Measurements from ENCODE around the gene GRIK5.
A peak's percentile ranks its signal among the peaks of the same experiment; 100 is the strongest.

GRIK5 gene

DNA sequence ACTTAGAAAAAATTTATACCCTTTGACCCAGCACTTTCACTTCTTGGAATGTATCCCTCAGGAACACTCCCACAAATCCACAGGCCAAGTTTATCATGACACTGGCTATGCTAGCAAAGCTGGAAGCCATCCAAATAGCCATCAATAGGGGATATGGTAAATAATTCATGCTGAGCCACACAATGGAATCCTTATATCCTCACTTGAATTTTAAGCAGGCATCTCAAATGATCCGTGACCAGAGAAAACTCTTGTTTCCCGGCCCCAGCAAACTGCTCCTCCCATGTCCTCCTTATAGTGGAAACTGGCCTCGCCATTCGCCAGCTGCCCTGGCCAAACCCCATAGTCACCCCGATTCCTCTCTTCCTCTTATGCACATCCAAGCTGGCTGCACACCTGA, 37.6 kb downstream of the GRIK5 start (continued):
- TF ChIP-seq, protein P1, sequence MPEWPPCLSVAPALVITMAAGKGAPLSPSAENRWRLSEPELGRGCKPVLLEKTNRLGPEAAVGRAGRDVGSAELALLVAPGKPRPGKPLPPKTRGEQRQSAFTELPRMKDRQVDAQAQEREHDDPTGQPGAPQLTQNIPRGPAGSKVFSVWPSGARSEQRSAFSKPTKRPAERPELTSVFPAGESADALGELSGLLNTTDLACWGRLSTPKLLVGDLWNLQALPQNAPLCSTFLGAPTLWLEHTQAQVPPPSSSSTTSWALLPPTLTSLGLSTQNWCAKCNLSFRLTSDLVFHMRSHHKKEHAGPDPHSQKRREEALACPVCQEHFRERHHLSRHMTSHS (tag by site-specific recombination; IDR thresholded peaks at IDR 0.05) = peak; percentile 82; the same call in 1 of the 2 replicates
- TF ChIP-seq, protein P2, sequence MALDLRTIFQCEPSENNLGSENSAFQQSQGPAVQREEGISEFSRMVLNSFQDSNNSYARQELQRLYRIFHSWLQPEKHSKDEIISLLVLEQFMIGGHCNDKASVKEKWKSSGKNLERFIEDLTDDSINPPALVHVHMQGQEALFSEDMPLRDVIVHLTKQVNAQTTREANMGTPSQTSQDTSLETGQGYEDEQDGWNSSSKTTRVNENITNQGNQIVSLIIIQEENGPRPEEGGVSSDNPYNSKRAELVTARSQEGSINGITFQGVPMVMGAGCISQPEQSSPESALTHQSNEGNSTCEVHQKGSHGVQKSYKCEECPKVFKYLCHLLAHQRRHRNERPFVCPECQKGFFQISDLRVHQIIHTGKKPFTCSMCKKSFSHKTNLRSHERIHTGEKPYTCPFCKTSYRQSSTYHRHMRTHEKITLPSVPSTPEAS (tag by site-specific recombination; IDR thresholded peaks at IDR 0.05) = peak; percentile 59; the same call in 1 of the 2 replicates
- TF ChIP-seq ZNF19 (tag by site-specific recombination; IDR thresholded peaks at IDR 0.05; ENCODE audit: low read depth) (0 out of 2 replicates have a peak, but pooled peaks have one; percentile 63), KLF16 (tag by site-specific recombination; IDR thresholded peaks at IDR 0.05) (peak; percentile 66), ZNF133 (tag by site-specific recombination; IDR thresholded peaks at IDR 0.05) (no peak), GLIS2 (tag by site-specific recombination; IDR thresholded peaks at IDR 0.05) (peak; percentile 52; the same call in 1 of the 2 replicates), KLF8 (tag by site-specific recombination; IDR thresholded peaks at IDR 0.05) (peak; percentile 92), ZXDB (tag by site-specific recombination; IDR thresholded peaks at IDR 0.05) (peak; percentile 89), ZNF561 (tag by site-specific recombination; IDR thresholded peaks at IDR 0.05; ENCODE audit: borderline replicate concordance) (peak; percentile 92), PRDM1 (tag by site-specific recombination; IDR thresholded peaks at IDR 0.05) (0 out of 2 replicates have a peak, but pooled peaks have one; percentile 16), ZNF747 (tag by site-specific recombination; IDR thresholded peaks at IDR 0.05) (no peak), ZNF768 (tag by site-specific recombination; IDR thresholded peaks at IDR 0.05) (no peak), ZNF157 (tag by site-specific recombination; IDR thresholded peaks at IDR 0.05) (no peak), ZNF274 (IDR thresholded peaks at IDR 0.05; ENCODE audit: low read length) (no peak), ZNF274 (tag by site-specific recombination; IDR thresholded peaks at IDR 0.05; ENCODE audit: borderline replicate concordance) (no peak), ZNF830 (tag by site-specific recombination; IDR thresholded peaks at IDR 0.05; ENCODE audit: low read depth) (no peak), IKZF3 (tag by site-specific recombination; IDR thresholded peaks at IDR 0.05) (peak; percentile 78), ZNF2 (tag by site-specific recombination; IDR thresholded peaks at IDR 0.05) (no peak), ZNF529 (tag by site-specific recombination; IDR thresholded peaks at IDR 0.05; ENCODE audit: insufficient replicate concordance) (no peak), TCF7L2 (IDR thresholded peaks at IDR 0.05; ENCODE audit: borderline replicate concordance, low read depth, low read length) (no peak), BCL11A (tag by site-specific recombination; IDR thresholded peaks at IDR 0.05; ENCODE audit: low read depth) (peak; percentile 95; the same call in 1 of the 2 replicates), ZFP3 (tag by site-specific recombination; IDR thresholded peaks at IDR 0.05; ENCODE audit: low read depth) (no peak; the same call in 1 of the 2 replicates), ZNF501 (tag by site-specific recombination; IDR thresholded peaks at IDR 0.05) (no peak), ZNF23 (tag by site-specific recombination; IDR thresholded peaks at IDR 0.05; ENCODE audit: borderline replicate concordance) (no peak), ZBTB17 (tag by site-specific recombination; IDR thresholded peaks at IDR 0.05) (peak; percentile 89), ZNF169 (tag by site-specific recombination; IDR thresholded peaks at IDR 0.05) (no peak), ZNF629 (tag by site-specific recombination; IDR thresholded peaks at IDR 0.05) (peak; percentile 86)
- TF ChIP-seq, protein P3, sequence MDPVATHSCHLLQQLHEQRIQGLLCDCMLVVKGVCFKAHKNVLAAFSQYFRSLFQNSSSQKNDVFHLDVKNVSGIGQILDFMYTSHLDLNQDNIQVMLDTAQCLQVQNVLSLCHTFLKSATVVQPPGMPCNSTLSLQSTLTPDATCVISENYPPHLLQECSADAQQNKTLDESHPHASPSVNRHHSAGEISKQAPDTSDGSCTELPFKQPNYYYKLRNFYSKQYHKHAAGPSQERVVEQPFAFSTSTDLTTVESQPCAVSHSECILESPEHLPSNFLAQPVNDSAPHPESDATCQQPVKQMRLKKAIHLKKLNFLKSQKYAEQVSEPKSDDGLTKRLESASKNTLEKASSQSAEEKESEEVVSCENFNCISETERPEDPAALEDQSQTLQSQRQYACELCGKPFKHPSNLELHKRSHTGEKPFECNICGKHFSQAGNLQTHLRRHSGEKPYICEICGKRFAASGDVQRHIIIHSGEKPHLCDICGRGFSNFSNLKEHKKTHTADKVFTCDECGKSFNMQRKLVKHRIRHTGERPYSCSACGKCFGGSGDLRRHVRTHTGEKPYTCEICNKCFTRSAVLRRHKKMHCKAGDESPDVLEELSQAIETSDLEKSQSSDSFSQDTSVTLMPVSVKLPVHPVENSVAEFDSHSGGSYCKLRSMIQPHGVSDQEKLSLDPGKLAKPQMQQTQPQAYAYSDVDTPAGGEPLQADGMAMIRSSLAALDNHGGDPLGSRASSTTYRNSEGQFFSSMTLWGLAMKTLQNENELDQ (tag by site-specific recombination; IDR thresholded peaks at IDR 0.05; ENCODE audit: low read depth) = 0 out of 2 replicates have a peak, but pooled peaks have one; percentile 34
- TF ChIP-seq, protein P4, sequence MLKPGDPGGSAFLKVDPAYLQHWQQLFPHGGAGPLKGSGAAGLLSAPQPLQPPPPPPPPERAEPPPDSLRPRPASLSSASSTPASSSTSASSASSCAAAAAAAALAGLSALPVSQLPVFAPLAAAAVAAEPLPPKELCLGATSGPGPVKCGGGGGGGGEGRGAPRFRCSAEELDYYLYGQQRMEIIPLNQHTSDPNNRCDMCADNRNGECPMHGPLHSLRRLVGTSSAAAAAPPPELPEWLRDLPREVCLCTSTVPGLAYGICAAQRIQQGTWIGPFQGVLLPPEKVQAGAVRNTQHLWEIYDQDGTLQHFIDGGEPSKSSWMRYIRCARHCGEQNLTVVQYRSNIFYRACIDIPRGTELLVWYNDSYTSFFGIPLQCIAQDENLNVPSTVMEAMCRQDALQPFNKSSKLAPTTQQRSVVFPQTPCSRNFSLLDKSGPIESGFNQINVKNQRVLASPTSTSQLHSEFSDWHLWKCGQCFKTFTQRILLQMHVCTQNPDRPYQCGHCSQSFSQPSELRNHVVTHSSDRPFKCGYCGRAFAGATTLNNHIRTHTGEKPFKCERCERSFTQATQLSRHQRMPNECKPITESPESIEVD (tag by site-specific recombination; IDR thresholded peaks at IDR 0.05) = peak; percentile 99
- TF ChIP-seq, protein P5, sequence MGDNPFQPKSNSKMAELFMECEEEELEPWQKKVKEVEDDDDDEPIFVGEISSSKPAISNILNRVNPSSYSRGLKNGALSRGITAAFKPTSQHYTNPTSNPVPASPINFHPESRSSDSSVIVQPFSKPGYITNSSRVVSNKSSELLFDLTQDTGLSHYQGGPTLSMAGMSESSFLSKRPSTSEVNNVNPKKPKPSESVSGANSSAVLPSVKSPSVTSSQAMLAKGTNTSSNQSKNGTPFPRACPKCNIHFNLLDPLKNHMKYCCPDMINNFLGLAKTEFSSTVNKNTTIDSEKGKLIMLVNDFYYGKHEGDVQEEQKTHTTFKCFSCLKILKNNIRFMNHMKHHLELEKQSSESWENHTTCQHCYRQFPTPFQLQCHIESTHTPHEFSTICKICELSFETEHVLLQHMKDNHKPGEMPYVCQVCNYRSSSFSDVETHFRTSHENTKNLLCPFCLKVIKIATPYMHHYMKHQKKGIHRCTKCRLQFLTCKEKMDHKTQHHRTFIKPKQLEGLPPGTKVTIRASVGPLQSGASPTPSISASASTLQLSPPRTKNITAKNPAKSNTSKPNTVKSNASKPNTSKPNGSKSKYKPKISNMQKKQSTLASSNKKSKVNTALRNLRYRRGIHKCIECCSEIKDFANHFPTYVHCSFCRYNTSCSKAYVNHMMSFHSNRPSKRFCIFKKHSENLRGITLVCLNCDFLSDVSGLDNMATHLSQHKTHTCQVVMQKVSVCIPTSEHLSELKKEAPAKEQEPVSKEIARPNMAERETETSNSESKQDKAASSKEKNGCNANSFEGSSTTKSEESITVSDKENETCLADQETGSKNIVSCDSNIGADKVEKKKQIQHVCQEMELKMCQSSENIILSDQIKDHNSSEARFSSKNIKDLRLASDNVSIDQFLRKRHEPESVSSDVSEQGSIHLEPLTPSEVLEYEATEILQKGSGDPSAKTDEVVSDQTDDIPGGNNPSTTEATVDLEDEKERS (tag by site-specific recombination; IDR thresholded peaks at IDR 0.05) = no peak
